Ovary (tissue), 9 donors: ENCODE results near the gene CAMSAP3. TPM values are rescaled to one million over a fixed set of nuclear protein-coding genes. Genes with fewer than 3 reads are reported as not detected.

Source experiments
- DNase-seq, 5 donors: peaks; one replicate each; pipeline ENCODE4 v3.0.0-alpha.2; 2019 to 2020
- H3K27ac ChIP-seq, 2 donors: fragments of 200-600 bp; one replicate each; pipeline versions ENCODE4 v1.5.1 to v1.8.0; 2019 to 2022
- H3K27me3 ChIP-seq: fragments of 200-600 bp; one replicate; pipeline ENCODE4 v1.8.0; 2022
- H3K36me3 ChIP-seq: fragments of 200-600 bp; sonication (generic); one replicate; pipeline ENCODE4 v1.5.1; 2019
- H3K4me1 ChIP-seq: one replicate; pipeline ENCODE4 v1.8.1; 2013; ENCODE audit warnings: mild to moderate bottlenecking, moderate library complexity; ENCODE audit not compliant: insufficient read depth
- H3K4me3 ChIP-seq: fragments of 200-600 bp; sonication (generic); one replicate; pipeline ENCODE4 v1.5.1; 2017
- H3K9me3 ChIP-seq, 2 donors: fragments of 200-600 bp in 1 of 2; sonication (generic) in 1 of 2; one replicate each; pipeline versions ENCODE4 v1.5.1 to v1.8.1; 2013 to 2019; ENCODE audit warnings: mild to moderate bottlenecking in 1 of 2, moderate library complexity in 1 of 2
- CTCF ChIP-seq, 3 donors: fragments of 450-650 bp in 2 of 3; fragments of 200-600 bp in 1 of 3; IDR thresholded peaks; one replicate each; pipeline versions ENCODE4 v1.5.1 to v1.8.0; 2016 to 2022; ENCODE audit warnings: antibody characterized with exemption in 3 of 3, mild to moderate bottlenecking in 1 of 3
- EP300 ChIP-seq: sonication (generic); formaldehyde crosslinking; IDR thresholded peaks from one replicate; pipeline ENCODE4 v1.6.1; 2017; ENCODE audit warnings: antibody characterized with exemption
- POLR2A ChIP-seq: fragments of 450-650 bp; IDR thresholded peaks from one replicate; pipeline ENCODE4 v1.6.1; 2017; ENCODE audit warnings: antibody characterized with exemption, mild to moderate bottlenecking, moderate library complexity
- WGBS, 3 donors: extraction: QIAGEN DNeasy Blood & Tissue Kit in 1 of 3; methylation state at CpG; one replicate each; pipeline versions ENCODE4 v1.1.5 to v1.1.7; 2013 to 2017; 5-methylcytosine and 5-hydroxymethylcytosine counted together
- intact Hi-C, 4 donors: fragments of 100-400 bp; cut with DNase I; formaldehyde crosslinking; loops; one replicate each; pipeline versions ENCODE4 v1.11.0 to v1.15.1; 2022 to 2023
- polyA plus RNA-seq, 2 donors: library from polyadenylated mRNA; stranded (reverse); fragments of 200-250 nt in 1 of 2; fragments of 350-450 nt in 1 of 2; fragmentation: Illumina TruSeq in 1 of 2; extraction: RNeasy Lipid Tissue Mini Kit (QIAGEN cat#74804) in 1 of 2; gene quantifications; one replicate each; pipeline ENCODE4 v1.2.3, GENCODE V29; 2013 to 2014
- total RNA-seq, 7 donors: library from RNA; depleted of rRNA in 2 of 7; stranded (reverse); fragments of >200 nt in 2 of 7; fragmentation: NEBNext Ultra II Directional in 3 of 7; extraction: Animal tissue kit (Norgen Biotek cat#: 25700) in 3 of 7; gene quantifications; one replicate each; pipeline versions ENCODE4 v1.1.0 to v1.2.4, GENCODE V29; 2016 to 2023
- donor health status: DM: no; HTN: no; CAD: no; lungs with moderate emphysema.
- donor health status: DM: no; HTN: no; CAD: no.
- donor health status: Bipolar disorder and iron deficiency.
- donor health status: DM: yes; HTN: yes; CAD: no.
- donor health status: DM: no; HTN: no; CAD: no.
- donor health status: DM: yes; HTN: yes; CAD: no.

CAMSAP3 gene
- total and polyA plus RNA-seq, 9 donors: 0.08 to 8.2 (median 1.4) TPM

GRCh38 chr19:7602240-7602934, 6.7 kb downstream of the CAMSAP3 start:
- Histone ChIP-seq H3K27me3 (no peaks in the 10 kb centered on the region), H3K4me3 (no peak overlapping the region), H3K27ac (no peak overlapping the region), H3K36me3 (no peaks in the 10 kb centered on the region), H3K4me1 (peaks cover 5% of the 10 kb centered on the region), H3K9me3 (no peaks in the 10 kb centered on the region)
- intact Hi-C loops: no loop called here
- TF ChIP-seq EP300: no peak
- no peak for TF ChIP-seq CTCF (IDR thresholded peaks at IDR 0.05)
- no peak for TF ChIP-seq POLR2A
- peak in 2 of 5 donors; percentile 40 to 78 for DNase-seq
- 2 to 9% (median 3%) methylated on average over 15 of the region's 15 CpGs for WGBS, 3 donors

GRCh38 chr19:7602935-7603497, 7.4 kb downstream of the CAMSAP3 start:
- no peak overlapping the region for H3K27ac ChIP-seq
- WGBS, 3 donors: 5 to 18% (median 9%) methylated on average over 11 of the region's 11 CpGs
- TF ChIP-seq CTCF (IDR thresholded peaks at IDR 0.05): no peak
- DNase-seq: no peak
- H3K27me3 ChIP-seq: no peaks in the 10 kb centered on the region
- H3K4me3 ChIP-seq: no peak overlapping the region
- peaks cover 5% of the 10 kb centered on the region for H3K4me1 ChIP-seq
- H3K9me3 ChIP-seq: no peaks in the 10 kb centered on the region
- H3K36me3 ChIP-seq: no peaks in the 10 kb centered on the region
- intact Hi-C loops: no loop called here

- 54 to 59% (median 58%) methylated on average over 9 of the region's 9 CpGs for WGBS, 3 donors
Measured at GRCh38 chr19:7603919-7604318, 8.3 kb downstream of the CAMSAP3 start.

GRCh38 chr19:7605490-7606222, 10.0 kb downstream of the CAMSAP3 start:
- Histone ChIP-seq H3K4me3 (no peak overlapping the region), H3K27me3 (no peaks in the 10 kb centered on the region), H3K9me3 (no peaks in the 10 kb centered on the region), H3K4me1 (peaks cover 5% of the 10 kb centered on the region), H3K27ac (no peak overlapping the region), H3K36me3 (no peaks in the 10 kb centered on the region)
- DNase-seq: no peak
- intact Hi-C loops: no loop called here
- WGBS, 3 donors: 61 to 70% (median 68%) methylated on average over 14 of the region's 14 CpGs
- no peak for TF ChIP-seq EP300
- TF ChIP-seq CTCF (IDR thresholded peaks at IDR 0.05): no peak
- no peak for TF ChIP-seq POLR2A

More at GRCh38 chr19:7603919-7604318, 8.3 kb downstream of the CAMSAP3 start:
- TF ChIP-seq CTCF (IDR thresholded peaks at IDR 0.05) (no peak), EP300 (no peak), POLR2A (no peak)
- Histone ChIP-seq H3K4me3 (no peak overlapping the region), H3K27me3 (no peaks in the 10 kb centered on the region), H3K36me3 (no peaks in the 10 kb centered on the region), H3K4me1 (peaks cover 5% of the 10 kb centered on the region), H3K27ac (no peak overlapping the region), H3K9me3 (no peaks in the 10 kb centered on the region)
- intact Hi-C loops: no loop called here
- DNase-seq: no peak
